Natural killer cell (primary cell): ENCODE data around the gene SERPIND1. TPM values are rescaled to one million over a fixed set of nuclear protein-coding genes. Genes with fewer than 3 reads are reported as not detected.
A peak's percentile ranks its signal among the peaks of the same experiment; 100 is the strongest.

Experiments
- ATAC-seq, 3 donors: fragments of 150-1000 bp in 2 of 3; fragments of 200-7000 bp in 1 of 3; cut with Tn5 transposase; 1 replicate in 1 of 3; 2 replicates in 2 of 3; pipeline ENCODE4 v1.10.0; 2021; ENCODE audit warnings: mild to moderate bottlenecking in 2 of 3, moderate library complexity in 2 of 3
- DNase-seq, 2 donors: peaks; one replicate each; pipeline versions ENCODE4 v3.0.0 to v3.0.0-alpha.2; 2013 to 2021; ENCODE audit warnings: mixed read lengths in 1 of 2
- H3K27ac ChIP-seq: one replicate; pipeline ENCODE4 v1.5.1; 2013; ENCODE audit warnings: mild to moderate bottlenecking, low read length
- H3K27me3 ChIP-seq: one replicate; pipeline ENCODE4 v1.6.1; 2013; ENCODE audit warnings: low read length; ENCODE audit not compliant: control insufficient read depth, insufficient read depth
- H3K36me3 ChIP-seq: one replicate; pipeline ENCODE4 v1.6.1; 2013; ENCODE audit warnings: low read length; ENCODE audit not compliant: control insufficient read depth, insufficient read depth
- H3K4me1 ChIP-seq: one replicate; pipeline ENCODE4 v1.6.1; 2013; ENCODE audit warnings: low read length; ENCODE audit not compliant: control insufficient read depth, insufficient read depth
- H3K4me3 ChIP-seq: one replicate; pipeline ENCODE4 v1.5.1; 2013; ENCODE audit warnings: low read length
- H3K9me3 ChIP-seq: one replicate; pipeline ENCODE4 v1.6.1; 2013; ENCODE audit warnings: low read length; ENCODE audit not compliant: control insufficient read depth, insufficient read depth
- H3K27ac Mint-ChIP-seq, 2 donors: one replicate each; pipeline ENCODE4 v1.8.0; 2022; ENCODE audit warnings: mild to moderate bottlenecking in 2 of 2, mixed read lengths in 2 of 2, moderate library complexity in 1 of 2
- H3K27me3 Mint-ChIP-seq, 2 donors: one replicate each; pipeline ENCODE4 v1.8.0; 2022; ENCODE audit warnings: low read depth in 2 of 2, mixed read lengths in 2 of 2
- H3K36me3 Mint-ChIP-seq: one replicate; pipeline ENCODE4 v1.8.0; 2022; ENCODE audit warnings: mixed read lengths
- H3K4me1 Mint-ChIP-seq, 2 donors: one replicate each; pipeline ENCODE4 v1.8.0; 2022; ENCODE audit warnings: mixed read lengths in 2 of 2
- H3K4me3 Mint-ChIP-seq: one replicate; pipeline ENCODE4 v1.8.0; 2022; ENCODE audit warnings: mild to moderate bottlenecking, moderate library complexity, mixed read lengths
- H3K9me3 Mint-ChIP-seq, 2 donors: one replicate each; pipeline ENCODE4 v1.8.0; 2022; ENCODE audit warnings: mixed read lengths in 2 of 2
- WGBS: methylation state at CpG from one replicate; pipeline ENCODE4 v1.1.7; 2013; ENCODE audit warnings: missing lambda C conversion rate; ENCODE audit not compliant: insufficient coverage; 5-methylcytosine and 5-hydroxymethylcytosine counted together
- intact Hi-C: fragments of 100-400 bp; cut with micrococcal nuclease; formaldehyde crosslinking; loops from one replicate; pipeline ENCODE4 v1.14.2; 2022
- total RNA-seq, 4 donors: library from RNA; stranded (reverse); fragments of 120-200 nt in 1 of 4; gene quantifications; one replicate each; pipeline versions ENCODE4 v1.2.3 to v1.2.4, GENCODE V29; 2013 to 2022
- TF ChIP-seq, protein P1 (sequence below): fragments of 200-600 bp; IDR thresholded peaks from one replicate; pipeline ENCODE4 v1.8.0; 2022; ENCODE audit warnings: antibody characterized with exemption

SERPIND1 gene
- total RNA-seq, 3 donors from 2014 or later (not counting 1 experiment from before 2014, with no cell fraction given), result 0.43 TPM; not detected in 2

- no peak overlapping the region for H3K27ac ChIP-seq
- H3K27me3 ChIP-seq, result no peaks in the 10 kb centered on the region
- Mint-ChIP-seq H3K27me3 (no peaks in the 10 kb centered on the region), H3K9me3 (no peaks in the 10 kb centered on the region), H3K36me3 (no peaks in the 10 kb centered on the region), H3K27ac (peak overlapping the region in 1 of 2 donors; percentile 72), H3K4me1 (peaks cover 0 to 15% of the 10 kb centered on the region in 2 donors), H3K4me3 (no peak overlapping the region)
- H3K4me3 ChIP-seq, result no peak overlapping the region
- intact Hi-C loops, result no loop called here
- H3K4me1 ChIP-seq, result peaks cover 25% of the 10 kb centered on the region
- no peaks in the 10 kb centered on the region for H3K9me3 ChIP-seq
- WGBS, result 70% methylated on average over 9 of the region's 9 CpGs
- TF ChIP-seq, protein P1, sequence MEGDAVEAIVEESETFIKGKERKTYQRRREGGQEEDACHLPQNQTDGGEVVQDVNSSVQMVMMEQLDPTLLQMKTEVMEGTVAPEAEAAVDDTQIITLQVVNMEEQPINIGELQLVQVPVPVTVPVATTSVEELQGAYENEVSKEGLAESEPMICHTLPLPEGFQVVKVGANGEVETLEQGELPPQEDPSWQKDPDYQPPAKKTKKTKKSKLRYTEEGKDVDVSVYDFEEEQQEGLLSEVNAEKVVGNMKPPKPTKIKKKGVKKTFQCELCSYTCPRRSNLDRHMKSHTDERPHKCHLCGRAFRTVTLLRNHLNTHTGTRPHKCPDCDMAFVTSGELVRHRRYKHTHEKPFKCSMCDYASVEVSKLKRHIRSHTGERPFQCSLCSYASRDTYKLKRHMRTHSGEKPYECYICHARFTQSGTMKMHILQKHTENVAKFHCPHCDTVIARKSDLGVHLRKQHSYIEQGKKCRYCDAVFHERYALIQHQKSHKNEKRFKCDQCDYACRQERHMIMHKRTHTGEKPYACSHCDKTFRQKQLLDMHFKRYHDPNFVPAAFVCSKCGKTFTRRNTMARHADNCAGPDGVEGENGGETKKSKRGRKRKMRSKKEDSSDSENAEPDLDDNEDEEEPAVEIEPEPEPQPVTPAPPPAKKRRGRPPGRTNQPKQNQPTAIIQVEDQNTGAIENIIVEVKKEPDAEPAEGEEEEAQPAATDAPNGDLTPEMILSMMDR, result no peak
- DNase-seq (peak in 1 of 2 donors; percentile 51), ATAC-seq (peak; percentile 55 to 85 (median 80))
- H3K36me3 ChIP-seq, result peaks cover 60% of the 10 kb centered on the region
Observed at GRCh38 chr22:20750461-20751184, 23.3 kb upstream of the SERPIND1 start.

GRCh38 chr22:20751185-20751851, 22.6 kb upstream of the SERPIND1 start:
- intact Hi-C loops, result no loop called here
- H3K27me3 Mint-ChIP-seq, result no peaks in the 10 kb centered on the region
- peak overlapping the region in 1 of 2 donors; percentile 72 for H3K27ac Mint-ChIP-seq

GRCh38 chr22:20752104-20752741, 21.7 kb upstream of the SERPIND1 start:
- 96% methylated on average over 7 of the region's 7 CpGs for WGBS
- peaks cover 48% of the 10 kb centered on the region for H3K36me3 ChIP-seq
- H3K27me3 Mint-ChIP-seq, result no peaks in the 10 kb centered on the region

More at GRCh38 chr22:20751185-20751851, 22.6 kb upstream of the SERPIND1 start:
- H3K4me3 ChIP-seq, result no peak overlapping the region
- H3K9me3 ChIP-seq, result no peaks in the 10 kb centered on the region
- no peaks in the 10 kb centered on the region for H3K27me3 ChIP-seq
- no peak for DNase-seq
- Mint-ChIP-seq H3K9me3 (no peaks in the 10 kb centered on the region), H3K4me3 (no peak overlapping the region), H3K4me1 (peaks cover 0 to 15% of the 10 kb centered on the region in 2 donors), H3K36me3 (no peaks in the 10 kb centered on the region)
- TF ChIP-seq, protein P1, result no peak
- WGBS, result 97% methylated on average over 18 of the region's 18 CpGs
- H3K27ac ChIP-seq, result no peak overlapping the region
- peaks cover 25% of the 10 kb centered on the region for H3K4me1 ChIP-seq
- ATAC-seq, result no peak
- peaks cover 57% of the 10 kb centered on the region for H3K36me3 ChIP-seq

More at GRCh38 chr22:20752104-20752741, 21.7 kb upstream of the SERPIND1 start:
- H3K27ac ChIP-seq, result no peak overlapping the region
- ATAC-seq (no peak), DNase-seq (no peak)
- Mint-ChIP-seq H3K36me3 (no peaks in the 10 kb centered on the region), H3K9me3 (no peaks in the 10 kb centered on the region), H3K4me3 (no peak overlapping the region), H3K4me1 (peaks cover 0 to 15% of the 10 kb centered on the region in 2 donors), H3K27ac (no peak overlapping the region)
- intact Hi-C loops, result no loop called here
- TF ChIP-seq, protein P1, result no peak
- no peaks in the 10 kb centered on the region for H3K9me3 ChIP-seq
- no peak overlapping the region for H3K4me3 ChIP-seq
- peaks cover 25% of the 10 kb centered on the region for H3K4me1 ChIP-seq
- no peaks in the 10 kb centered on the region for H3K27me3 ChIP-seq
